ENCODE measurements around the gene RBM38.

The RBM38 gene

GRCh38 chr20:57458400-57459160 lies 67.4 kb downstream of the RBM38 start:
- TF ChIP-seq ZNF10 (tag by site-specific recombination; IDR thresholded peaks at IDR 0.05) (peak; percentile 74), PRDM2 (tag by site-specific recombination; IDR thresholded peaks at IDR 0.05; ENCODE audit: borderline replicate concordance) (no peak)
- no peaks in the 10 kb centered on the region for H3K4me1 ChIP-seq (ENCODE audit: control insufficient read depth, insufficient read depth, low read length)
- POLR2A ChIA-PET, result no interaction called here
- H3K4me3 ChIP-seq (ENCODE audit: low read depth, low read length), result no peak overlapping the region
- H3K9me3 ChIP-seq (ENCODE audit: control insufficient read depth, insufficient read depth, low read depth, low read length), result no peaks in the 10 kb centered on the region
- CTCF ChIA-PET, result interaction anchor here (1.1 kb wide), 1 partner anchor 9 kb away, joined by 3 read pairs; no protein-coding TSS in a partner anchor
- H3K27ac ChIP-seq (ENCODE audit: extremely low read depth, low read depth, low read length), result no peak overlapping the region
- no peaks in the 10 kb centered on the region for H3K36me3 ChIP-seq (ENCODE audit: control insufficient read depth in 2 of 2, insufficient read depth in 1 of 2, low read length in 2 of 2)
